DOHH2 (cell line): ENCODE measurements around the gene KRTAP9-6.

Source experiments
- H3F3A ChIP-seq: fragments of 200-600 bp; sonication (generic), shearing (Covaris generic); 2 replicates; pipeline ENCODE4 v1.6.0; 2016; ENCODE audit warnings: antibody characterized with exemption, mild to moderate bottlenecking; ENCODE audit not compliant: control insufficient read depth, insufficient read depth
- H3K27ac ChIP-seq: fragments of 200-600 bp; sonication (generic); 2 replicates; pipeline ENCODE4 v1.5.1; 2014; ENCODE audit warnings: low read depth, mild to moderate bottlenecking, low read length, moderate library complexity
- H3K27me3 ChIP-seq: fragments of 200-600 bp; sonication (generic); 2 replicates; pipeline ENCODE4 v1.6.1; 2014; ENCODE audit warnings: mild to moderate bottlenecking, low read length, mixed read lengths; ENCODE audit not compliant: control insufficient read depth
- H3K36me3 ChIP-seq: fragments of 200-600 bp; sonication (generic); 2 replicates; pipeline ENCODE4 v1.6.1; 2014; ENCODE audit warnings: mild to moderate bottlenecking, low read length, moderate library complexity, mixed read lengths; ENCODE audit not compliant: control insufficient read depth
- H3K4me1 ChIP-seq: fragments of 200-600 bp; sonication (generic); 2 replicates; pipeline ENCODE4 v1.6.1; 2014; ENCODE audit warnings: mild to moderate bottlenecking, low read length, mixed read lengths; ENCODE audit not compliant: control insufficient read depth
- H3K4me2 ChIP-seq: fragments of 200-600 bp; sonication (generic); 2 replicates; pipeline ENCODE4 v1.6.0; 2014; ENCODE audit warnings: mild to moderate bottlenecking, low read length, moderate library complexity
- H3K4me3 ChIP-seq: fragments of 200-600 bp; sonication (generic); 2 replicates; pipeline ENCODE4 v1.5.1; 2014; ENCODE audit warnings: mild to moderate bottlenecking, low read length, mixed read lengths
- H3K79me2 ChIP-seq: fragments of 200-600 bp; sonication (generic); 2 replicates; pipeline ENCODE4 v1.6.1; 2014; ENCODE audit warnings: mild to moderate bottlenecking, low read length, mixed read lengths; ENCODE audit not compliant: control insufficient read depth
- H3K9me2 ChIP-seq: fragments of 200-600 bp; sonication (generic); replicated peaks from 2 replicates; pipeline ENCODE4 v1.6.1; 2014; ENCODE audit warnings: mild to moderate bottlenecking, low read length, mixed read lengths; ENCODE audit not compliant: control insufficient read depth
- H3K9me3 ChIP-seq: fragments of 200-600 bp; sonication (generic); 2 replicates; pipeline ENCODE4 v1.6.1; 2014; ENCODE audit warnings: antibody characterized with exemption, low read length, mixed read lengths; ENCODE audit not compliant: control insufficient read depth, insufficient read depth
- H4K20me1 ChIP-seq: fragments of 200-600 bp; sonication (generic); 2 replicates; pipeline ENCODE4 v1.6.0; 2014; ENCODE audit warnings: low read depth, mild to moderate bottlenecking, antibody characterized with exemption, low read length, moderate library complexity; ENCODE audit not compliant: control insufficient read depth, insufficient read depth
- CTCF ChIP-seq: fragments of 200-600 bp; sonication (generic); IDR thresholded peaks from one replicate; pipeline ENCODE4 v1.5.1; 2014; ENCODE audit warnings: antibody characterized with exemption, mild to moderate bottlenecking, low read depth, low read length; ENCODE audit not compliant: poor library complexity, severe bottlenecking
- EZH2phosphoT487 ChIP-seq: fragments of 200-600 bp; sonication (generic); IDR thresholded peaks from 2 replicates; pipeline ENCODE4 v1.6.1; 2017; ENCODE audit warnings: borderline replicate concordance, mild to moderate bottlenecking, antibody characterized with exemption, low read length, moderate library complexity, mixed read lengths

KRTAP9-6 gene

GRCh38 chr17:41256291-41256685 lies 8.9 kb upstream of the KRTAP9-6 start:
- no peaks in the 10 kb centered on the region for H4K20me1 ChIP-seq
- TF ChIP-seq EZH2phosphoT487 (no peak), CTCF (no peak)
- H3K4me1 ChIP-seq, result no peaks in the 10 kb centered on the region
- H3F3A ChIP-seq, result no peaks in the 10 kb centered on the region
- H3K9me3 ChIP-seq, result no peaks in the 10 kb centered on the region
- H3K4me2 ChIP-seq, result no peak overlapping the region
- H3K4me3 ChIP-seq, result no peak overlapping the region
- H3K79me2 ChIP-seq, result no peaks in the 10 kb centered on the region
- H3K36me3 ChIP-seq, result no peaks in the 10 kb centered on the region
- H3K9me2 ChIP-seq, result no peaks in the 10 kb centered on the region
- peaks cover 28% of the 10 kb centered on the region for H3K27me3 ChIP-seq
- H3K27ac ChIP-seq, result no peak overlapping the region

- Histone ChIP-seq H3K36me3 (no peaks in the 10 kb centered on the region), H4K20me1 (no peaks in the 10 kb centered on the region), H3K27me3 (peaks cover 26% of the 10 kb centered on the region), H3K9me3 (no peaks in the 10 kb centered on the region), H3K79me2 (no peaks in the 10 kb centered on the region), H3K27ac (no peak overlapping the region), H3K4me2 (no peak overlapping the region), H3F3A (no peaks in the 10 kb centered on the region), H3K9me2 (no peaks in the 10 kb centered on the region), H3K4me1 (no peaks in the 10 kb centered on the region), H3K4me3 (no peak overlapping the region)
- TF ChIP-seq EZH2phosphoT487 (no peak), CTCF (no peak)
Observed at GRCh38 chr17:41258406-41258805, 6.8 kb upstream of the KRTAP9-6 start.

GRCh38 chr17:41263212-41263611 lies 2.0 kb upstream of the KRTAP9-6 start:
- Histone ChIP-seq H3K9me3 (no peaks in the 10 kb centered on the region), H3K27me3 (peaks cover 27% of the 10 kb centered on the region), H3K4me1 (no peaks in the 10 kb centered on the region), H3K79me2 (no peaks in the 10 kb centered on the region), H3K9me2 (no peaks in the 10 kb centered on the region), H3F3A (no peaks in the 10 kb centered on the region), H3K27ac (no peak overlapping the region), H3K4me2 (no peak overlapping the region), H3K4me3 (no peak overlapping the region), H3K36me3 (no peaks in the 10 kb centered on the region), H4K20me1 (no peaks in the 10 kb centered on the region)
- no peak for TF ChIP-seq CTCF
- no peak for TF ChIP-seq EZH2phosphoT487

- Histone ChIP-seq H3K79me2 (no peaks in the 10 kb centered on the region), H3K36me3 (no peaks in the 10 kb centered on the region), H4K20me1 (no peaks in the 10 kb centered on the region), H3K4me3 (no peak overlapping the region), H3K27me3 (peaks cover 18% of the 10 kb centered on the region), H3K4me2 (no peak overlapping the region), H3K27ac (no peak overlapping the region), H3K4me1 (no peaks in the 10 kb centered on the region), H3F3A (no peaks in the 10 kb centered on the region), H3K9me3 (no peaks in the 10 kb centered on the region), H3K9me2 (no peaks in the 10 kb centered on the region)
- TF ChIP-seq EZH2phosphoT487, result no peak
- no peak for TF ChIP-seq CTCF
Observed at GRCh38 chr17:41264599-41264998, 579 bp upstream of the KRTAP9-6 start.
